ENCODE results near the gene NFYA. TPM values are rescaled to one million over a fixed set of nuclear protein-coding genes. Genes with fewer than 3 reads are reported as not detected.
A peak's percentile ranks its signal among the peaks of the same experiment; 100 is the strongest.

NFYA gene
- total RNA-seq, 1 experiment from 2014 or later: 41.5 TPM

- Mint-ChIP-seq H3K36me3 (ENCODE audit: insufficient read depth, unreplicated experiment) (no peaks in the 10 kb centered on the region), H3K4me1 (ENCODE audit: insufficient read depth, unreplicated experiment) (peaks cover 43% of the 10 kb centered on the region), H3K4me3 (ENCODE audit: unreplicated experiment) (no peak overlapping the region), H3K9me3 (ENCODE audit: unreplicated experiment) (no peaks in the 10 kb centered on the region), H3K27ac (ENCODE audit: low read depth, unreplicated experiment) (peak overlapping the region; percentile 77), H3K27me3 (ENCODE audit: insufficient read depth, unreplicated experiment) (no peaks in the 10 kb centered on the region)
- ChIA-PET CTCF (interaction anchor here (1.6 to 3.4 kb wide), 6 partner anchors 9 to 142 kb away, joined by 4 to 35 read pairs (median 8); no protein-coding TSS in a partner anchor), POLR2A (interaction anchor here (0.8 to 2.4 kb wide), 9 partner anchors 9 to 125 kb away, joined by 3 to 12 read pairs (median 4); partner anchors contain the start of genes NFYA and OARD1)
- DNase-seq (ENCODE audit: unreplicated experiment): peak; percentile 75
- TF ChIP-seq, protein P1, sequence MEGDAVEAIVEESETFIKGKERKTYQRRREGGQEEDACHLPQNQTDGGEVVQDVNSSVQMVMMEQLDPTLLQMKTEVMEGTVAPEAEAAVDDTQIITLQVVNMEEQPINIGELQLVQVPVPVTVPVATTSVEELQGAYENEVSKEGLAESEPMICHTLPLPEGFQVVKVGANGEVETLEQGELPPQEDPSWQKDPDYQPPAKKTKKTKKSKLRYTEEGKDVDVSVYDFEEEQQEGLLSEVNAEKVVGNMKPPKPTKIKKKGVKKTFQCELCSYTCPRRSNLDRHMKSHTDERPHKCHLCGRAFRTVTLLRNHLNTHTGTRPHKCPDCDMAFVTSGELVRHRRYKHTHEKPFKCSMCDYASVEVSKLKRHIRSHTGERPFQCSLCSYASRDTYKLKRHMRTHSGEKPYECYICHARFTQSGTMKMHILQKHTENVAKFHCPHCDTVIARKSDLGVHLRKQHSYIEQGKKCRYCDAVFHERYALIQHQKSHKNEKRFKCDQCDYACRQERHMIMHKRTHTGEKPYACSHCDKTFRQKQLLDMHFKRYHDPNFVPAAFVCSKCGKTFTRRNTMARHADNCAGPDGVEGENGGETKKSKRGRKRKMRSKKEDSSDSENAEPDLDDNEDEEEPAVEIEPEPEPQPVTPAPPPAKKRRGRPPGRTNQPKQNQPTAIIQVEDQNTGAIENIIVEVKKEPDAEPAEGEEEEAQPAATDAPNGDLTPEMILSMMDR (IDR thresholded peaks at IDR 0.05; ENCODE audit: unreplicated experiment): no peak
- no TSS peak for BruUV-seq (replicated peaks)
- intact Hi-C loops (cut with micrococcal nuclease): no loop called here
Measured at GRCh38 chr6:41036186-41036585, 36.6 kb upstream of the NFYA start.

- intact Hi-C loops (cut with micrococcal nuclease): no loop called here
- CTCF ChIA-PET: interaction anchor here (0.7 to 3.4 kb wide), 9 partner anchors 9 to 142 kb away, joined by 3 to 35 read pairs (median 6); no protein-coding TSS in a partner anchor
- H3K27ac Mint-ChIP-seq (ENCODE audit: low read depth, unreplicated experiment): peak overlapping the region; percentile 77
Measured at GRCh38 chr6:41036601-41037000, 36.2 kb upstream of the NFYA start.

GRCh38 chr6:41037107-41037900 lies 35.5 kb upstream of the NFYA start:
- intact Hi-C loops (cut with micrococcal nuclease): no loop called here
- H3K36me3 Mint-ChIP-seq (ENCODE audit: insufficient read depth, unreplicated experiment): no peaks in the 10 kb centered on the region
- TF ChIP-seq, protein P1 (IDR thresholded peaks at IDR 0.05; ENCODE audit: unreplicated experiment): no peak
- H3K9me3 Mint-ChIP-seq (ENCODE audit: unreplicated experiment): no peaks in the 10 kb centered on the region
- H3K27ac Mint-ChIP-seq (ENCODE audit: low read depth, unreplicated experiment): peak overlapping the region; percentile 77
- H3K27me3 Mint-ChIP-seq (ENCODE audit: insufficient read depth, unreplicated experiment): no peaks in the 10 kb centered on the region
- no TSS peak for BruUV-seq (replicated peaks)
- H3K4me3 Mint-ChIP-seq (ENCODE audit: unreplicated experiment): no peak overlapping the region
- POLR2A ChIA-PET: interaction anchor here (0.6 to 2.4 kb wide), 6 partner anchors 9 to 40 kb away, joined by 3 to 12 read pairs (median 4); no protein-coding TSS in a partner anchor
- CTCF ChIA-PET: interaction anchor here (0.7 to 3.4 kb wide), 10 partner anchors 9 to 141 kb away, joined by 3 to 35 read pairs (median 6); no protein-coding TSS in a partner anchor
- H3K4me1 Mint-ChIP-seq (ENCODE audit: insufficient read depth, unreplicated experiment): peaks cover 43% of the 10 kb centered on the region
- DNase-seq (ENCODE audit: unreplicated experiment): peak; percentile 58

More at GRCh38 chr6:41036601-41037000, 36.2 kb upstream of the NFYA start:
- H3K4me3 Mint-ChIP-seq (ENCODE audit: unreplicated experiment): no peak overlapping the region
- no peaks in the 10 kb centered on the region for H3K36me3 Mint-ChIP-seq (ENCODE audit: insufficient read depth, unreplicated experiment)
- H3K9me3 Mint-ChIP-seq (ENCODE audit: unreplicated experiment): no peaks in the 10 kb centered on the region
- peaks cover 43% of the 10 kb centered on the region for H3K4me1 Mint-ChIP-seq (ENCODE audit: insufficient read depth, unreplicated experiment)
- no peaks in the 10 kb centered on the region for H3K27me3 Mint-ChIP-seq (ENCODE audit: insufficient read depth, unreplicated experiment)
- TF ChIP-seq, protein P1 (IDR thresholded peaks at IDR 0.05; ENCODE audit: unreplicated experiment): no peak
- POLR2A ChIA-PET: interaction anchor here (0.8 to 2.4 kb wide), 8 partner anchors 9 to 126 kb away, joined by 3 to 12 read pairs (median 4); partner anchors contain the start of genes NFYA and OARD1
- DNase-seq (ENCODE audit: unreplicated experiment): no peak
- BruUV-seq (replicated peaks): TSS peak; percentile 99

DNA sequence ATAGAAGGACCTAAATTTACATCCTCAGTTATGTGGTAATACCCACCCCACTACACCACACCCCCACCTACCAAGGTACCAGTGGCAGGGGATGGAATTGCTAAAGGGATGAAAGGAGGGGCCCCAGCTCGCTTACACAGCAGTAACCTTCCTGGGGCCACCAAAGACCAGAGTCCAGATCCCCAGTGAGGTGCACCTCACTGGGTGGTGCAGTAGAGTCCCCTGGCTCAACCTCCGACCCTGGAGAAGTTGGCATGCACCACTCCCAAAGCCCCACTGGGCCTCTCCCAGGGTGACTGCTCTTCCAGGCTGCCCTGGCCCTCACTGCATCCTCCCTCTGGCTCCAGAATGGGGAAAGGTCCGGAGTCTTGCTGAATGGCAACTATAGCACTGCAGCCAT lies 34.6 kb upstream of the NFYA start:
- Mint-ChIP-seq H3K4me1 (ENCODE audit: insufficient read depth, unreplicated experiment) (peaks cover 43% of the 10 kb centered on the region), H3K36me3 (ENCODE audit: insufficient read depth, unreplicated experiment) (no peaks in the 10 kb centered on the region), H3K27me3 (ENCODE audit: insufficient read depth, unreplicated experiment) (no peaks in the 10 kb centered on the region), H3K9me3 (ENCODE audit: unreplicated experiment) (no peaks in the 10 kb centered on the region), H3K27ac (ENCODE audit: low read depth, unreplicated experiment) (no peak overlapping the region), H3K4me3 (ENCODE audit: unreplicated experiment) (no peak overlapping the region)
- BruUV-seq (replicated peaks): no TSS peak
- TF ChIP-seq, protein P1 (IDR thresholded peaks at IDR 0.05; ENCODE audit: unreplicated experiment): no peak
- ChIA-PET CTCF (interaction anchor here (0.7 to 3.4 kb wide), 8 partner anchors 8 to 142 kb away, joined by 3 to 35 read pairs (median 8); no protein-coding TSS in a partner anchor), POLR2A (no interaction called here)
- intact Hi-C loops (cut with micrococcal nuclease): no loop called here
- DNase-seq (ENCODE audit: unreplicated experiment): no peak
